Stimulated activated CD4-positive, alpha-beta T cell treated with anti-CD3 and anti-CD28 coated beads, Interleukin-15, amount 100 ng/mL, for 1 hour (primary cell): ENCODE measurements around the gene TMEM106A.
A peak's percentile ranks its signal among the peaks of the same experiment; 100 is the strongest.
"Not testable (repeated sequence)": the region's sequence is repeated elsewhere in the genome, so short reads cannot be mapped to it uniquely, and the experiment has no call there.

Experiments
- DNase-seq, 2 donors: peaks; one replicate each; pipeline ENCODE4 v3.0.0-alpha.2; 2020; ENCODE audit warnings: low read depth in 1 of 2, low spot score in 1 of 2

The TMEM106A gene

GRCh38 chr17:43211480-43212402 is at the start of gene TMEM106A:
Gene TMEM106A, plus strand, starts transcription at chr17:43211875. Its CDS starts 1,167 bp downstream, at chr17:43213042.
- DNase-seq = peak; percentile 57 to 61

- not testable (repeated sequence) for DNase-seq
Measured at GRCh38 chr17:43165971-43166370, 45.7 kb upstream of the TMEM106A start.

- no peak for DNase-seq
Measured at GRCh38 chr17:43169561-43170139, 42.0 kb upstream of the TMEM106A start.

- DNase-seq = peak; percentile 64 to 66
Measured at GRCh38 chr17:43170140-43170765, 41.4 kb upstream of the TMEM106A start.

GRCh38 chr17:43170766-43171585 is 40.7 kb upstream of the TMEM106A start, which contains the start of gene NBR1:
Gene NBR1, plus strand, starts transcription at chr17:43171214. Its CDS starts 4,586 bp downstream, at chr17:43175800.
- peak; percentile 83 to 87 for DNase-seq

GRCh38 chr17:43171586-43172487 is 39.8 kb upstream of the TMEM106A start:
- no peak for DNase-seq

GRCh38 chr17:43175213-43176118 is 36.2 kb upstream of the TMEM106A start:
- no peak for DNase-seq

- DNase-seq = no peak
Measured at GRCh38 chr17:43176119-43176570, 35.5 kb upstream of the TMEM106A start.

- no peak for DNase-seq
Measured at GRCh38 chr17:43183921-43184320, 27.8 kb upstream of the TMEM106A start.

- DNase-seq = not testable (repeated sequence)
Measured at GRCh38 chr17:43186656-43187055, 25.0 kb upstream of the TMEM106A start.

- no peak for DNase-seq
Measured at GRCh38 chr17:43193251-43193650, 18.4 kb upstream of the TMEM106A start.

GRCh38 chr17:43199633-43200032 is 12.0 kb upstream of the TMEM106A start:
- no peak for DNase-seq

GRCh38 chr17:43200127-43200526 is 11.5 kb upstream of the TMEM106A start:
- DNase-seq = no peak

- DNase-seq = not testable (repeated sequence)
Measured at GRCh38 chr17:43203013-43203412, 8.7 kb upstream of the TMEM106A start.

GRCh38 chr17:43210576-43210975 is 1.1 kb upstream of the TMEM106A start:
- no peak for DNase-seq

GRCh38 chr17:43211123-43211479 is 574 bp upstream of the TMEM106A start:
- DNase-seq = no peak

- no peak for DNase-seq
Measured at GRCh38 chr17:43212641-43213490, 1.2 kb downstream of the TMEM106A start.

GRCh38 chr17:43213545-43213944 is 1.9 kb downstream of the TMEM106A start:
- DNase-seq = no peak
